Mammary epithelial cell (primary cell): Measurements from ENCODE around the gene PKIG.

ENCODE experiments used
- CTCF ChIP-seq, 2 donors: IDR thresholded peaks in 1 of 2; conservative IDR thresholded peaks in 1 of 2; 2 replicates each; pipeline ENCODE4 v1.5.1; 2011 to 2012; ENCODE audit warnings: inconsistent platforms in 2 of 2, low read length in 2 of 2, mild to moderate bottlenecking in 2 of 2, control low read depth in 1 of 2, low read depth in 1 of 2; ENCODE audit not compliant: insufficient read depth in 1 of 2; ENCODE audit errors: extremely low read depth in 1 of 2
- EZH2 ChIP-seq: IDR thresholded peaks from 2 replicates; pipeline ENCODE4 v1.6.1; 2012; ENCODE audit warnings: low read length, inconsistent platforms, borderline replicate concordance

DNA sequence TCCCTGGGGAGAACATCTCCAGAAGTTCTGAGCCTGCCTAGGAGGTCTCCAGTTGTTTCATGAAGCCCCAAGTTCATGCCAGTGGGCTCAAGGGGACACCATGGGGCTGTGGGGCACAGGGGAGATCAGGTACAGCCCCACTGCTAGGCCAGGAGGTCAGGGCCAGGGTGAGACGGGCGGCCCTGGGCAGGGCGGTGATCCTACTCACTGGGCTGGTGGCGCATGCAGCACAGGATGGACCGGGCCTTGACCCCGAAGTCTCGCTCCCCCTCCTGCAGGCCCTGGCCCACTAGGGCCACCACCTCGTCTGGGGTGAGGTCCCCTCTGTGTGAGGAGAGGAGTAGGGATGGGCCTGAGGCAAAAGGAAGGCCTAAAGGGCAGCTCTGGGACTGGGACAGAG lies 43.0 kb downstream of the PKIG start:
- TF ChIP-seq CTCF (conservative IDR thresholded peaks at IDR 0.05 in 1 of 2, IDR thresholded peaks at IDR 0.05 in 1 of 2; ENCODE audit: extremely low read depth in 1 of 2, insufficient read depth in 1 of 2, low read depth in 1 of 2, low read length in 2 of 2) = no peak
- TF ChIP-seq EZH2 = no peak
